ENCODE measurements around the gene RNU2-1. TPM values are rescaled to one million over a fixed set of nuclear protein-coding genes. Genes with fewer than 3 reads are reported as not detected.

RNU2-1 gene
- total and polyA plus RNA-seq, 2 of the 13 experiments (the other 11 are each of a cell fraction or from before 2014, with no cell fraction given): not detected

DNA sequence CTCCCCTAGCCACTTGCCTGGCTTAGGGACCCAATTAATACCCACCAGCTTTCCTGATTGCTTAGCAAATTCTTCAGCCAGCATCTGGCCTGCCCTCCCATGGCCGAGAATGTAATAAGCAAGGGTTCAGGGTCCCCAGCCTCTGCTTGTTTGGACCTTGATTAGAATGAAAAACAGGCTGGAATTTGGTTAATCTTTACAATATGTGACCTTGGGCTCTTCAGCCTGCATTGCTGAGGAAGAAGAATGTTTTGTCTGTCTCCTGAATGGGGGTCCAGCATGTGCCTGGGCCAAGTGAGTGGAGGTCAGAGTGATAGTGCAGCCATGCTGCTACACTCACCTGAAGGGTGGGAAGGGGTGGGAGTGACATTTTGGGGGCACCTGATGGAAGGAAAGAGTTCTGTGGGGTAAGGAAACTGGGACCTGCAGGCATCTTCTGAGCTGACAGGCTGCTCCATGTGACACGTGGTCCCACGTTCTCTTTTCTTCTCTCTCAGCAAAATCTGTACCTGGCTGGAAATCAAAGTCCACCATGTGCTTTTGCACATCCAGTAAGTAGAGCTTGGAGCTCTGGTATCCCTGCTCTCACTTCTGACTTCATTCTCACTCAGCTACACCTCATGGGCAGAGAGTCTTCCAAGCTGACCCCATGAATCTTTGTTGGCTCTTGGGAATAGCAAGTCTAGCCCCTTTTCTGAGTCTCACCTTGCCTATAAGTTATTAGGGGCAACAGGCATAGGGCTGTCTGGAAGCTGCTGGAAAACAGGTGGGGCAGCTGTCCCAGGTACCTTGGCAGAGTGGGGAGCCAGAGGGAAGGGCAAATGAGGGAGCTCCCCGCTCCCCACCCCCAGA lies 16.8 kb downstream of the RNU2-1 start (continued):
- TF ChIP-seq NFYC (CRISPR knock-in tag; IDR thresholded peaks at IDR 0.05): no peak; the same call in 1 of the 2 replicates
- peak; percentile 95 for TF ChIP-seq TARDBP (CRISPR knock-in tag; IDR thresholded peaks at IDR 0.05)
- TF ChIP-seq ZNF772 (CRISPR knock-in tag; IDR thresholded peaks at IDR 0.05): 0 out of 2 replicates have a peak, but pooled peaks have one; percentile 44
- TF ChIP-seq MATR3 (CRISPR knock-in tag; IDR thresholded peaks at IDR 0.05): no peak
- TF ChIP-seq LCORL (IDR thresholded peaks at IDR 0.05): 0 out of 2 replicates have a peak, but pooled peaks have one; percentile 37
- TF ChIP-seq LCORL (CRISPR knock-in tag; IDR thresholded peaks at IDR 0.05): peak; percentile 77
- 0 out of 2 replicates have a peak, but pooled peaks have one; percentile 18 for TF ChIP-seq KDM2A (CRISPR knock-in tag; IDR thresholded peaks at IDR 0.05; ENCODE audit: borderline replicate concordance, low read depth)
- TF ChIP-seq SKIL (CRISPR knock-in tag; IDR thresholded peaks at IDR 0.05; ENCODE audit: borderline replicate concordance): peak; percentile 66; the same call in 1 of the 2 replicates
- peak; percentile 69; the same call in 1 of the 2 replicates for TF ChIP-seq ZNF703 (CRISPR knock-in tag; IDR thresholded peaks at IDR 0.05; ENCODE audit: borderline replicate concordance)
- no peak; the same call in none of the 2 replicates for TF ChIP-seq NKX3-1 (CRISPR knock-in tag; IDR thresholded peaks at IDR 0.05)
- TF ChIP-seq ZBTB49 (CRISPR knock-in tag; IDR thresholded peaks at IDR 0.05; ENCODE audit: borderline replicate concordance): 0 out of 2 replicates have a peak, but pooled peaks have one; percentile 58
- peak; percentile 82 for TF ChIP-seq ZNF430 (CRISPR knock-in tag; IDR thresholded peaks at IDR 0.05)
- TF ChIP-seq, protein P1, sequence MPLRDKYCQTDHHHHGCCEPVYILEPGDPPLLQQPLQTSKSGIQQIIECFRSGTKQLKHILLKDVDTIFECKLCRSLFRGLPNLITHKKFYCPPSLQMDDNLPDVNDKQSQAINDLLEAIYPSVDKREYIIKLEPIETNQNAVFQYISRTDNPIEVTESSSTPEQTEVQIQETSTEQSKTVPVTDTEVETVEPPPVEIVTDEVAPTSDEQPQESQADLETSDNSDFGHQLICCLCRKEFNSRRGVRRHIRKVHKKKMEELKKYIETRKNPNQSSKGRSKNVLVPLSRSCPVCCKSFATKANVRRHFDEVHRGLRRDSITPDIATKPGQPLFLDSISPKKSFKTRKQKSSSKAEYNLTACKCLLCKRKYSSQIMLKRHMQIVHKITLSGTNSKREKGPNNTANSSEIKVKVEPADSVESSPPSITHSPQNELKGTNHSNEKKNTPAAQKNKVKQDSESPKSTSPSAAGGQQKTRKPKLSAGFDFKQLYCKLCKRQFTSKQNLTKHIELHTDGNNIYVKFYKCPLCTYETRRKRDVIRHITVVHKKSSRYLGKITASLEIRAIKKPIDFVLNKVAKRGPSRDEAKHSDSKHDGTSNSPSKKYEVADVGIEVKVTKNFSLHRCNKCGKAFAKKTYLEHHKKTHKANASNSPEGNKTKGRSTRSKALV (CRISPR knock-in tag; IDR thresholded peaks at IDR 0.05): peak; percentile 88
- TF ChIP-seq, protein P2, sequence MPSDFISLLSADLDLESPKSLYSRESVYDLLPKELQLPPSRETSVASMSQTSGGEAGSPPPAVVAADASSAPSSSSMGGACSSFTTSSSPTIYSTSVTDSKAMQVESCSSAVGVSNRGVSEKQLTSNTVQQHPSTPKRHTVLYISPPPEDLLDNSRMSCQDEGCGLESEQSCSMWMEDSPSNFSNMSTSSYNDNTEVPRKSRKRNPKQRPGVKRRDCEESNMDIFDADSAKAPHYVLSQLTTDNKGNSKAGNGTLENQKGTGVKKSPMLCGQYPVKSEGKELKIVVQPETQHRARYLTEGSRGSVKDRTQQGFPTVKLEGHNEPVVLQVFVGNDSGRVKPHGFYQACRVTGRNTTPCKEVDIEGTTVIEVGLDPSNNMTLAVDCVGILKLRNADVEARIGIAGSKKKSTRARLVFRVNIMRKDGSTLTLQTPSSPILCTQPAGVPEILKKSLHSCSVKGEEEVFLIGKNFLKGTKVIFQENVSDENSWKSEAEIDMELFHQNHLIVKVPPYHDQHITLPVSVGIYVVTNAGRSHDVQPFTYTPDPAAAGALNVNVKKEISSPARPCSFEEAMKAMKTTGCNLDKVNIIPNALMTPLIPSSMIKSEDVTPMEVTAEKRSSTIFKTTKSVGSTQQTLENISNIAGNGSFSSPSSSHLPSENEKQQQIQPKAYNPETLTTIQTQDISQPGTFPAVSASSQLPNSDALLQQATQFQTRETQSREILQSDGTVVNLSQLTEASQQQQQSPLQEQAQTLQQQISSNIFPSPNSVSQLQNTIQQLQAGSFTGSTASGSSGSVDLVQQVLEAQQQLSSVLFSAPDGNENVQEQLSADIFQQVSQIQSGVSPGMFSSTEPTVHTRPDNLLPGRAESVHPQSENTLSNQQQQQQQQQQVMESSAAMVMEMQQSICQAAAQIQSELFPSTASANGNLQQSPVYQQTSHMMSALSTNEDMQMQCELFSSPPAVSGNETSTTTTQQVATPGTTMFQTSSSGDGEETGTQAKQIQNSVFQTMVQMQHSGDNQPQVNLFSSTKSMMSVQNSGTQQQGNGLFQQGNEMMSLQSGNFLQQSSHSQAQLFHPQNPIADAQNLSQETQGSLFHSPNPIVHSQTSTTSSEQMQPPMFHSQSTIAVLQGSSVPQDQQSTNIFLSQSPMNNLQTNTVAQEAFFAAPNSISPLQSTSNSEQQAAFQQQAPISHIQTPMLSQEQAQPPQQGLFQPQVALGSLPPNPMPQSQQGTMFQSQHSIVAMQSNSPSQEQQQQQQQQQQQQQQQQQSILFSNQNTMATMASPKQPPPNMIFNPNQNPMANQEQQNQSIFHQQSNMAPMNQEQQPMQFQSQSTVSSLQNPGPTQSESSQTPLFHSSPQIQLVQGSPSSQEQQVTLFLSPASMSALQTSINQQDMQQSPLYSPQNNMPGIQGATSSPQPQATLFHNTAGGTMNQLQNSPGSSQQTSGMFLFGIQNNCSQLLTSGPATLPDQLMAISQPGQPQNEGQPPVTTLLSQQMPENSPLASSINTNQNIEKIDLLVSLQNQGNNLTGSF (CRISPR knock-in tag; IDR thresholded peaks at IDR 0.05): peak; percentile 80; the same call in 1 of the 2 replicates
- TF ChIP-seq ZNF577 (CRISPR knock-in tag; IDR thresholded peaks at IDR 0.05; ENCODE audit: borderline replicate concordance, low read depth): no peak
- TF ChIP-seq ZNF224 (CRISPR knock-in tag; IDR thresholded peaks at IDR 0.05): peak; percentile 57; the same call in 1 of the 2 replicates
